RPMI7951 (cell line): ENCODE measurements around the gene DNTT. TPM values are rescaled to one million over a fixed set of nuclear protein-coding genes. Genes with fewer than 3 reads are reported as not detected.

Source experiments
- DNase-seq: peaks from one replicate; pipeline ENCODE4 v3.0.0-alpha.2; 2012; ENCODE audit warnings: low read depth
- total RNA-seq: library from RNA; depleted of rRNA; stranded (reverse); fragments of >200 nt; shearing (Covaris generic); gene quantifications from 2 replicates; pipeline ENCODE4 v1.2.3, GENCODE V29; 2014; rRNA removed

Gene DNTT
- total RNA-seq, 1 experiment from 2014 or later, result not detected

- no peak for DNase-seq
Observed at GRCh38 chr10:96377816-96378294, 73.6 kb downstream of the DNTT start.

GRCh38 chr10:96378741-96379140 is 74.5 kb downstream of the DNTT start:
- DNase-seq, result no peak

DNA sequence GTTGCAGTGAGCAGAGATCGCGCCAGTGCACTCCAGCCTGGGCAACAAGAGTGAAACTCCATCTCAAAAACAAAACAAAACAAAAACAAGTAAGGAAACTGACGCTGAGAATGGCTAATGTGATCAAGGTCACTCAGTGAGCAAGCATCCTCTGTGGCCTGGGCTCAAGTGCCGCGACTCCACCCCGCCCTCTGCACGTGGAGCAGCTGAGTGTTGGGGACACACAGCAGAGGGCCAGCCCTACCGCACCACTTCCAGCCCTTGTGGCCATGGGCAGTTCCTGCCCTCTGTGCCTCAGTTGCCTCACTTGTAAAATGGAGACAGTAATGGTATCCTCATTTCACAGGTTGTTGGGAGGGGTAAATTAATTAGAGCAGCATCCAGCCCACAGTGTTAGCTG is 75.5 kb downstream of the DNTT start:
- DNase-seq, result no peak

DNA sequence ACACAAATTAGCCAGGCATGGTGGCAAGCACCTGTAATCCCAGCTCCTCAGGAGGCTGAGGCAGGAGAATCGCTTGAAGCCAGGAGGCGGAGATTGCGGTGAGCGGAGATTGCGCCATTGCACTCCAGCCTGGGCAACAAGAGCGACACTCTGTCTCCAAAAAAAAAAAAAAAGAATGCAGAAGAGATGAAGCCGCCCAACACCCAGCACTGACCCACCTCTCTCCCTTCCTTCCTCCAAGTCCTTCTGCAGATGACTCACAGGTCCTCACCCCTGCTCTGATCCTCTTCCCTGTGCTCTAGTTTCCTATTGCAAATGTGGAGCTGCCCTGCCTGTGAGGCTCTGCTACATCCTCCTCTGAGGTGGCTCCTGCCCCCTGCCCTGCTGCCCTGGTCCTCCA is 76.6 kb downstream of the DNTT start:
- DNase-seq, result no peak

DNA sequence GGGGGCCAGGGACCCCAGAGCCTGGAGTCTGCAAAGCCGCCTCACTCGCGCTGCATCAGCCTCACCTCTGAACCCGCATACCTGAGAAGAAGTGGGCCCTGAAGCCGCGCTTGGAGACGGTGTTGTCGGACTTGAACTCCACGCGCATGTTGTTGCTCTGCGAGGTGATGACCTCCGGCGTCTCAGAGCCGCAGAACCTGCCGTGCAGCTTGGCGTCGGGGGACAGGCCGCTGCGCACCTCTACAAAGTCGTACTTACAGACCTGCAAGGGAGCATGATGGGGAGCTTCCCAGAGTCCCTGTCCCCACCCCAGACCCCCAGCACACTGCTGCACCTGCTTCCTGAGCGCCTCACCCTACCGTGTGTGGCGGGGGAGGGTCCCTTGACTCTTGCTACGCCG is 80.3 kb downstream of the DNTT start:
- no peak for DNase-seq

DNA sequence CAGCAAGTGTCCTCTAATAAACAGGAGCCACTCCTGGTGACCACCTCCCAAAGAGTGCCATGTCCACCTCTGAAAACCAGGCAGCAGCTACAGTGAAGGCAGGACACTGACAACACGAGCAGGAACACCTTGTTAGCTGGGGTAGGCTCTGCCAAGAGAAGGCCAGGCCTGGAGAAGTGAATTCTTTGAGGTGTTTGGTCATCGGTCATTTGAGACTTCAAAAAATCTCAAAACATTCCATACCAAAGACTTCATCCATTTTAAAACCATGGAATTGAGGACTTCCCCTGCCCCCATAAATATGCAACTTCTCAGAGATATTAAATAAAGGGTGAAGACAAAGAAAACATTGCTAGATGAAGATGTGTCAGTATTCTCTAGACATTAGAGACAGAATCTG is 82.9 kb downstream of the DNTT start:
- DNase-seq, result no peak

- DNase-seq, result no peak
Observed at GRCh38 chr10:96387601-96388000, 83.4 kb downstream of the DNTT start.

Other genes with a start within 250 kb of the DNTT start
- gene ZNF518A, start 174.1 kb upstream of the DNTT start, total RNA-seq, result 14.9 and 19.5 TPM in 2 replicates
- gene BLNK, start 32.9 kb upstream of the DNTT start, total RNA-seq, result not detected in 2 replicates
- gene OPALIN, start 54.6 kb downstream of the DNTT start, total RNA-seq, result not detected in 2 replicates
- under 0.01 TPM in 1 of 2 replicates, not detected in the other for gene TLL2, start 209.5 kb downstream of the DNTT start, total RNA-seq